SH-SY5Y (cell line): Measurements from ENCODE around the gene ARVCF.

ENCODE experiments used
- GATA2 ChIP-seq: IDR thresholded peaks from 2 replicates; pipeline ENCODE4 v1.6.1; 2011; ENCODE audit warnings: mild to moderate bottlenecking, low read depth, low read length
- GATA3 ChIP-seq: IDR thresholded peaks from 2 replicates; pipeline ENCODE4 v1.6.1; 2011; ENCODE audit warnings: low read depth, mild to moderate bottlenecking, low read length, moderate library complexity

- TF ChIP-seq GATA3 (no peak), GATA2 (no peak)
These were observed 6.5 kb upstream of the ARVCF start for GRCh38 chr22:20022978-20023613.
